ENCODE results near the gene SFTA2. TPM values are rescaled to one million over a fixed set of nuclear protein-coding genes. Genes with fewer than 3 reads are reported as not detected.

SFTA2 gene
- total RNA-seq = not detected

GRCh38 chr6:30931969-30932645, at the start of gene SFTA2:
TSS of gene SFTA2 (minus strand) at chr6:30932170. CDS start at chr6:30932096, 74 bp downstream.

GRCh38 chr6:30940361-30940986, 8.5 kb upstream of the SFTA2 start, which contains the start of gene MUCL3:
TSS of gene MUCL3 (plus strand) at chr6:30940973. CDS start at chr6:30941000, 27 bp downstream.

DNA sequence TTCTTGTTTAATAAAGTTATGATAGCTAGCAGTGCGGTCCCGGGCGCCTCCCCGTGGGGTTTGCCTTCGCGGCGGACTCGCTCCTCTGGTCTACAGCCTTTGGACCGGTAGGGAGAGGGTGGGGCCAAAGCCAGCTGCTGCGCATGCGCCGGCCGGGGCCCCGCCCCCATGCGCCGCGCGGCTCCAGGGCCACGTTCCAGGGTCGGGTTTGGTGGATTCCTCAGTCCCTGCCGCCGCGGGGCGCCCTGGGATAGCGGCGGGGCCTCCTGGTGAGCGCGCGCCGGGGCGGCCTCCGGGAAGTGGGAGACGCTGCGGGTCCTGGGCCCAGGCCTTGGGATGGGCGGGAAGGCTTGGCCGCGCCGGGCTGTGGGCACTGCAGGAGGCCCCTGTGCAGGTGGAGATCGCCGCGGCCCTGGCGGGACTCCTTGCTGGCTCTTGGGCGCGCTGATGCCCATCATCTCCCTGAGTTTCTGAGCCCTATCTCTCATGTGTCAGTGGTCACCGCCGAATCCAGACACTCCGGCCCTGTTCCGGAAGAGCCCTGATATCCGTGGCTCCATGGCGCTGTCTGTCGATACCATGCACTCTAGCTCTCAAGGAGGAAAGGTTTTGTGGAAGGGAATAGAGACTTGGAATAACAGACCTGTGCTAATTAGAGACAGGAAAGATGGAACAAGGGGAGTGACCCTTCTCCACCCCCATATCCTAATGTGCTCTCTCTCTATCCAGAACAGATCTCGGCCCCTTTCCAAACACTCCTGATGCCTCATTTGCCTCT, 17.7 kb downstream of the SFTA2 start, which contains the start of gene VARS2:
Gene VARS2 (plus strand): TSS at position 163 of the 778 bp plus-strand sequence. CDS start 599 bp downstream, at position 762.

DNA sequence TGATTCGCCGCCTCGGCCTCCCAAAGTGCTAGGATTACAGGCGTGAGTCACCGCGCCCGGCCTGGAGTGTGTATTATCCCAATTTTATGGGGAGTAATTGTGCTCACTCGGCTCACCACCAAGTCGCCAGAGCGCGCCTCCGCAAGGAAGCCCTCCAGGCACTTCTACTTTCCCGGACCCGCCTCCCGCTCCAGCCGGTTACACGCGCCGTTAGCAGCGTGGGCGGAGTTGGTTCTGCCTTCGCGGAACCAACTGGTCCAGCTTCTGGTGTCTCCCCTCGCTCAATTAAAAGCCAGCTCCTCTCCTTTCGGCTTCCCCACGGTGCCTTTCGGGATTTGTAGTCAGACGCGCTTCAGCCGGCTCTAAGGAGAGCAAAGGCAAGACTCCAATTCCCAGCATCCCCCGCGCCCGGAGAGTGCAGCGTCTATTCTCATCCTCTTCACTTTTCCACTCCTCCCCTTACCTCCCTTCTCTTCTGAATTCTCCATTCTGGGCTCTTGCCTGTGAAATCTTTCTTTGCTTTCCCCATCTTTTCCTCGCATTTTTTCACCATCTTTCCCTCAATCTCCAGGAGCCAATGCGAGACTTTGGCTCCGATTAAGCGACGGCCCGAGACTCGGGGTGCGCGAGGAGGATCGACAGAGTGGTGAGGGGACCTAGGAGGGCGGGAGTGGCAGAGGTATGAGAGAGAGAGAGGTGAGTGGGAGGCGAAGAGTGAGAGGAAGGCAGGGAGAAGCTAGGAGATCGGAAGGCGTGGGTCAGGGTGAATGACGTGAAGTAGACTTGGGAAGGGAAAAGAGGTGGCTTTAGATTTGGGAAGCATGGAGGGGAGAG, 24.0 kb downstream of the SFTA2 start, which contains the start of gene GTF2H4:
Gene GTF2H4 (plus strand): TSS at position 450 of the 834 bp plus-strand sequence.

GRCh38 chr6:30883685-30884520, 48.1 kb downstream of the SFTA2 start, which contains the start of gene DDR1:
TSS of gene DDR1 (plus strand) at chr6:30884519. CDS start at chr6:30888730, 4,211 bp downstream.

Small RNA genes within 50 kb of the gene (small RNA-seq; reads per million reads assigned to genes)
- not detected for gene RF00019 (ENCODE audit: low replicate concordance)

Other genes with a start within 250 kb of the SFTA2 start
- 37.2 TPM for gene PPP1R18, start 245.5 kb downstream of the SFTA2 start, total RNA-seq
- 4.7 TPM for gene NRM, start 241.2 kb downstream of the SFTA2 start, total RNA-seq
- gene MDC1, start 214.9 kb downstream of the SFTA2 start, total RNA-seq = 9.4 TPM
- 1,375 TPM for gene TUBB, start 211.8 kb downstream of the SFTA2 start, total RNA-seq
- gene FLOT1, start 189.5 kb downstream of the SFTA2 start, total RNA-seq = 66.0 TPM
- gene IER3, start 187.6 kb downstream of the SFTA2 start, total RNA-seq = 1.6 TPM
- 155 TPM for gene DDR1, start 47.7 kb downstream of the SFTA2 start, total RNA-seq
- gene GTF2H4, start 24.0 kb downstream of the SFTA2 start, total RNA-seq = 36.3 TPM
- gene VARS2, start 17.9 kb downstream of the SFTA2 start, total RNA-seq = 41.9 TPM
- not detected for gene MUCL3, start 8.8 kb upstream of the SFTA2 start, total RNA-seq
- not detected for gene MUC21, start 51.5 kb upstream of the SFTA2 start, total RNA-seq
- gene MUC22, start 78.3 kb upstream of the SFTA2 start, total RNA-seq = not detected
- gene C6orf15, start 180.4 kb upstream of the SFTA2 start, total RNA-seq = not detected
- gene PSORS1C1, start 182.6 kb upstream of the SFTA2 start, total RNA-seq = not detected
- gene CDSN, start 188.3 kb upstream of the SFTA2 start, total RNA-seq = not detected
- not detected for gene PSORS1C2, start 206.9 kb upstream of the SFTA2 start, total RNA-seq
- 14.1 TPM for gene CCHCR1, start 225.6 kb upstream of the SFTA2 start, total RNA-seq
- gene TCF19, start 226.4 kb upstream of the SFTA2 start, total RNA-seq = 4.1 TPM
- gene POU5F1, start 238.5 kb upstream of the SFTA2 start, total RNA-seq = not detected